Uterus (tissue), 2 donors: ENCODE results near the gene FRK.

Experiments
- POLR2A ChIP-seq, 2 donors: fragments of 450-650 bp; IDR thresholded peaks; one replicate each; pipeline ENCODE4 v1.6.1; 2016; ENCODE audit warnings: antibody characterized with exemption in 2 of 2, mild to moderate bottlenecking in 1 of 2, moderate library complexity in 1 of 2
- TF ChIP-seq, protein P1 (sequence below), 4 experiments: fragments of 200-600 bp in 2 of 4; fragments of 450-650 bp in 2 of 4; sonication (generic) in 2 of 4; IDR thresholded peaks; one replicate each; pipeline ENCODE4 v1.5.1; 2016 to 2019; ENCODE audit warnings: antibody characterized with exemption in 4 of 4, mild to moderate bottlenecking in 2 of 4, moderate library complexity in 1 of 4

DNA sequence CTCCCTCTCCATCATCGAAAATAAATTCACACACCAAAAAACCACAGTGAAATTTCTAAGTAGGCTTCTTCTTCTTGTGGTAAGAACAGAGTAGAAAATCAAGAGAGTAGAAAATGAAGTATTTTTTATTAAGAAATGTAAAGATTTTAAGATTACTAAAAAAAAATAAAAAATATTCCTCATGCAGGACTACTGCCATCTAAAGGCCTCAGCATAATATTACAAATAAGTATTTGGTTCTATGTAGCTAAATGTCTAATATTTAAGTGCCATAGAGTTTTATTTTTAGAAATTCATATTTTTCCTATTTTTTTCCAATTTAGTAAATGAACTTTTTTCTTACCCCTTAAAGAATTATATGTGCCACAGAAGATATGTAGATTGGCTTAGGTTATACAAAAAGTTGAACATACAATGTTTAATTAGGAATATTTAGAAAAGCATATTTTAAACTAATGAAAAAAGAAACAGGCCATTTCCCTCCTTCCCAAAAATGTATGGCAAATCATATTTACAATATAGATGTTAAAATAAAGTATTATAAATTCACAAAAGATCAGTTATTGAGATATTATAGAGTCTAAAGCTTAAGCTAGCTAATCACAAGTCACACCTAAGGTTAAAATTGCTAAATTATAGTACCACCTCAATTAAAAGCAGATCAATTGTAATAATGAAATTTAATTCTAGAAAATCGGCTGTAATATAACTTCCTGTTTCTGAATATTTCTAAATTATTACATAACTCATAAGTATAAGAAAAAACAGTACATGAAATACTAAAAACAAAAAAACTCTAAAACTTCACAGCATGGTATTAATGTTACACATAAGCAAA, 36.5 kb upstream of the FRK start:
- TF ChIP-seq, protein P1, sequence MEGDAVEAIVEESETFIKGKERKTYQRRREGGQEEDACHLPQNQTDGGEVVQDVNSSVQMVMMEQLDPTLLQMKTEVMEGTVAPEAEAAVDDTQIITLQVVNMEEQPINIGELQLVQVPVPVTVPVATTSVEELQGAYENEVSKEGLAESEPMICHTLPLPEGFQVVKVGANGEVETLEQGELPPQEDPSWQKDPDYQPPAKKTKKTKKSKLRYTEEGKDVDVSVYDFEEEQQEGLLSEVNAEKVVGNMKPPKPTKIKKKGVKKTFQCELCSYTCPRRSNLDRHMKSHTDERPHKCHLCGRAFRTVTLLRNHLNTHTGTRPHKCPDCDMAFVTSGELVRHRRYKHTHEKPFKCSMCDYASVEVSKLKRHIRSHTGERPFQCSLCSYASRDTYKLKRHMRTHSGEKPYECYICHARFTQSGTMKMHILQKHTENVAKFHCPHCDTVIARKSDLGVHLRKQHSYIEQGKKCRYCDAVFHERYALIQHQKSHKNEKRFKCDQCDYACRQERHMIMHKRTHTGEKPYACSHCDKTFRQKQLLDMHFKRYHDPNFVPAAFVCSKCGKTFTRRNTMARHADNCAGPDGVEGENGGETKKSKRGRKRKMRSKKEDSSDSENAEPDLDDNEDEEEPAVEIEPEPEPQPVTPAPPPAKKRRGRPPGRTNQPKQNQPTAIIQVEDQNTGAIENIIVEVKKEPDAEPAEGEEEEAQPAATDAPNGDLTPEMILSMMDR (IDR thresholded peaks at IDR 0.05), result peak; percentile 22 to 31 (median 26)
- TF ChIP-seq POLR2A (IDR thresholded peaks at IDR 0.05), result no peak
